AG04449 (cell line): Measurements from ENCODE around the gene RALY.

Experiments
- CTCF ChIA-PET: fragments of 350-600 bp; formaldehyde crosslinking; extraction: SDS; loops from one replicate; lab custom pipeline; 2021; ENCODE audit warnings: antibody characterized with exemption; lab: Yijun Ruan, JAX
- POLR2A ChIA-PET: fragments of 400-600, 350-600 bp; formaldehyde crosslinking; extraction: SDS; loops from one replicate; lab custom pipeline; 2020; ENCODE audit warnings: antibody characterized with exemption, inconsistent platforms; lab: Yijun Ruan, JAX
- DNase-seq: peaks from one replicate; pipeline ENCODE4 v3.0.0-alpha.2; 2010; ENCODE audit warnings: low read depth, low spot score
- H3K4me3 ChIP-seq: 2 replicates; pipeline ENCODE4 v1.5.1; 2011; ENCODE audit warnings: low read depth, mild to moderate bottlenecking, control low read depth, low read length
- TF ChIP-seq, protein P1 (sequence below): IDR thresholded peaks from one replicate; pipeline ENCODE4 v1.5.1; 2011; ENCODE audit warnings: mild to moderate bottlenecking, moderate library complexity, low read length, control low read depth, inconsistent platforms; ENCODE audit not compliant: insufficient read depth; ENCODE audit errors: missing control alignments

Gene RALY

DNA sequence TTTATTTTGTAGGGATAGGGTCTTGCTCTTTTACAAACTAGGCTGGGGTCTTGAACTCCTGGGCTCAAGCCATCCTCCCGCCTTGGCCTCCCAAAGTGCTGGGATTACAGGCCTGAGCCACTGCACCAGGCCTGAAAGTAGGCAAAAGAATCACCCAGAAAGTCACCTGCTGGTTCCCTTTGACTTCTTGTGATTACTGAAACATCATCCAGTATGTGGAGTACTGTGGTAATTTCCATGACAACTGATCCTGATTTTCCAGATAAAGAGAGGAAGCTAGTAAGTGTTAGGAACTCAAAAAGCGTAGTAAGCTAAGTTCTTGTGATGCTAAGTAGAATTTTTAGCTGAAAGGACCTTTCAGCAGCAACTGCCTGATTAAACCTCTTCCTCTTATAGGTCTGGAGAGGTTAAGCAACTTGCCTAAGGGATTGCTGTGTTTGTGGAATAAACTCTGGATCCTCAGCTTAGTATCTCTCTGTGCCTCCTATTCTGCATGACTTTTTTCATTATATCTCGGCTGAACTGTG lies 16.8 kb downstream of the RALY start:
- ChIA-PET CTCF (interaction anchor here (1.0 to 1.4 kb wide), 2 partner anchors 9 to 14 kb away, joined by 3 read pairs; no protein-coding TSS in a partner anchor), POLR2A (no interaction called here)
- no peak overlapping the region for H3K4me3 ChIP-seq
- TF ChIP-seq, protein P1, sequence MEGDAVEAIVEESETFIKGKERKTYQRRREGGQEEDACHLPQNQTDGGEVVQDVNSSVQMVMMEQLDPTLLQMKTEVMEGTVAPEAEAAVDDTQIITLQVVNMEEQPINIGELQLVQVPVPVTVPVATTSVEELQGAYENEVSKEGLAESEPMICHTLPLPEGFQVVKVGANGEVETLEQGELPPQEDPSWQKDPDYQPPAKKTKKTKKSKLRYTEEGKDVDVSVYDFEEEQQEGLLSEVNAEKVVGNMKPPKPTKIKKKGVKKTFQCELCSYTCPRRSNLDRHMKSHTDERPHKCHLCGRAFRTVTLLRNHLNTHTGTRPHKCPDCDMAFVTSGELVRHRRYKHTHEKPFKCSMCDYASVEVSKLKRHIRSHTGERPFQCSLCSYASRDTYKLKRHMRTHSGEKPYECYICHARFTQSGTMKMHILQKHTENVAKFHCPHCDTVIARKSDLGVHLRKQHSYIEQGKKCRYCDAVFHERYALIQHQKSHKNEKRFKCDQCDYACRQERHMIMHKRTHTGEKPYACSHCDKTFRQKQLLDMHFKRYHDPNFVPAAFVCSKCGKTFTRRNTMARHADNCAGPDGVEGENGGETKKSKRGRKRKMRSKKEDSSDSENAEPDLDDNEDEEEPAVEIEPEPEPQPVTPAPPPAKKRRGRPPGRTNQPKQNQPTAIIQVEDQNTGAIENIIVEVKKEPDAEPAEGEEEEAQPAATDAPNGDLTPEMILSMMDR: no peak
- DNase-seq: no peak

- no peak for DNase-seq
- ChIA-PET POLR2A (no interaction called here), CTCF (interaction anchor here (0.7 to 1.0 kb wide), 2 partner anchors 11 to 15 kb away, joined by 3 read pairs; no protein-coding TSS in a partner anchor)
- H3K4me3 ChIP-seq: no peak overlapping the region
- TF ChIP-seq, protein P1: no peak
Measured at GRCh38 chr20:34011275-34011674, 17.6 kb downstream of the RALY start.

DNA sequence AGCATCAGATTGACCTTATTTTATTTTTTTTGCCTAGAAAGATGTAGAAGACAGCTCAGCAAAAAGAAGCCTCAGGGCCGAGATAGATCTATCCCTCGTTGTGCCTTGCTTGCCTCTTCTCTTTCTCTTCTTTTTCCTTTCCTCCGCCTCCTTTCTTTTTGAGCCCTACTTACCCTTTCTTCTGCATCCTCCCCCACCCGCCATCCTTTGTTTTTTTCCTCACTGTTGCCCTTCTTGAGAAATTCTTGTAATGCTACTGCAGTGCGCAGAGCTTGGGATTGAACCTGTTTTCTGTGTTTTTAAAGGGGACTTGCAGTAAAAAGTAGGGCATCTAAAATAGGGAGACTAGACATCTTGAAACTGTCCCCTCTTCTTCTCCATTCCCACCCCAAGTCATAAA lies 18.6 kb downstream of the RALY start:
- CTCF ChIA-PET: no interaction called here
- POLR2A ChIA-PET: no interaction called here
- no peak for DNase-seq
- TF ChIP-seq, protein P1: no peak
- no peak overlapping the region for H3K4me3 ChIP-seq

- ChIA-PET POLR2A (no interaction called here), CTCF (interaction anchor here (0.8 kb wide), 1 partner anchor 9 kb away, joined by 3 read pairs; no protein-coding TSS in a partner anchor)
- no peak overlapping the region for H3K4me3 ChIP-seq
- DNase-seq: no peak
- TF ChIP-seq, protein P1: no peak
Measured at GRCh38 chr20:34012735-34013134, 19.0 kb downstream of the RALY start.

DNA sequence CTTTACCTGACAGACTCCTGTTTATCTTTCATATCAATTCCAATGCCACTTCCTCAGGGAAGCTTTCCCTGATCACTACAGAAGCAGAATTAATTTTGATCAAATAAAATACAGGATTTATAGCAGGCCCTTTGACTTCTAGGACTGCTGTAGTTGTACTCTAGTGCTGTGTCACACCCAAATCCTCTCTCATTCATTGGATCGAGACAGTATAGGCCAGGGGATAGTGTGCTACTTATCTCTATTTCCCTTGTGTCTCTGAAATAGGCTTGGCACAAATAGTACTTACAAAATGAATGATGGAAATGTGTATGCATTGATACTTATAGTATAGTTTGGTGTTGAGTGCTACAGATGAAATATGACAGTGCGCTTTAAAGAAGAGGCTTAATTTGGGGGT lies 19.8 kb downstream of the RALY start:
- no peak overlapping the region for H3K4me3 ChIP-seq
- ChIA-PET CTCF (interaction anchor here (0.8 kb wide), 1 partner anchor 9 kb away, joined by 3 read pairs; no protein-coding TSS in a partner anchor), POLR2A (no interaction called here)
- no peak for DNase-seq
- TF ChIP-seq, protein P1: no peak

DNA sequence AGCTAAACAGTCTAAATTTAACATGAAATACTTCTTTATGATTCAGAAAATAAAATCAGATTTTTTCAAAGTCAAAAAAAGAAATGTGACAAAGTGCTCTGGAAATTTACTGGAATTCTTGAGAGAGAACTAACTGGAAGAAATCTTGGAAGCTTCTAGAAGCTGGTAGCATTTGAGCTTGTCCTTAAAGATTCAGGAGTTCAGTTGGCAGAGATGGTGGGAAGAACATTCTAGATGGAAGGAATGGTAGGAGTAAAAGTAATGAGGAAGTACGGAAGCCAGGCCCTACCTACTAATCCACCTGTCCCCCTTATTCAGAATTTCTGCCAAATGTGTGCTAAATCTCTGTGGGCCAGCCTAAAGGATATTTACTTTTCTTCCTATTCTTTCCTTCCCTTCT lies 21.2 kb downstream of the RALY start:
- CTCF ChIA-PET: no interaction called here
- POLR2A ChIA-PET: no interaction called here

More for the DNA sequence above, 21.2 kb downstream of the RALY start:
- DNase-seq: no peak
- H3K4me3 ChIP-seq: no peak overlapping the region
- TF ChIP-seq, protein P1: no peak
